ENCODE measurements around the gene KDR.

GRCh38 chr4:55169352-55169961 lies 44.1 kb upstream of the KDR start:
- TF ChIP-seq POLR2AphosphoS5 (IDR thresholded peaks at IDR 0.05) (no peak), CTCF (IDR thresholded peaks at IDR 0.05) (no peak), POLR2A (IDR thresholded peaks at IDR 0.05) (no peak), EP300 (IDR thresholded peaks at IDR 0.05) (peak in 1 of 4 donors; percentile 70)
